Measurements from ENCODE around the gene OSBPL1A.

DNA sequence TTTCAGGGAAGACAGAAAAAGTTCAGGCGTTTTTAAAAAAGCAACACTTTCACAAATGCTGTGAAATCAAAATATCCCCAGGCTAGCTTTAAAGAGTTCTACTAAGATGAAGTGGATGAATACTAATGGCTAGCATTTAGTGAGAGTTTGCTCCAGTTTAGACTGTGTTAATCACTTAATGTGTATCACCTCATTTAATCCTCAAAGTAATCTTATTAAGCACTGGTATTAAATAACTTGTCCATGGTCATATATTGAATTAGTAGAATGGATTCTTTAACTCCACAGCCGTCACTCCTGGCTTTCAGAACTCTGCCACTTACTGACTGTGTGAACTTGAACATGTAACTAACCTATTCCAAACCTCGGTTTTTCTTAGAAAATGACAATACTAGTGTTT lies 192.7 kb downstream of the OSBPL1A start:
- no peak for TF ChIP-seq CTCF (IDR thresholded peaks at IDR 0.05)
- TF ChIP-seq POLR2A (IDR thresholded peaks at IDR 0.05): no peak

Measured in right lobe of liver (tissue), 4 donors.